ENCODE measurements around the gene C11orf91. TPM values are rescaled to one million over a fixed set of nuclear protein-coding genes. Genes with fewer than 3 reads are reported as not detected.
"Not testable (repeated sequence)": the region's sequence is repeated elsewhere in the genome, so short reads cannot be mapped to it uniquely, and the experiment has no call there.

C11orf91 gene
- total and polyA plus RNA-seq, 4 donors: not detected

DNA sequence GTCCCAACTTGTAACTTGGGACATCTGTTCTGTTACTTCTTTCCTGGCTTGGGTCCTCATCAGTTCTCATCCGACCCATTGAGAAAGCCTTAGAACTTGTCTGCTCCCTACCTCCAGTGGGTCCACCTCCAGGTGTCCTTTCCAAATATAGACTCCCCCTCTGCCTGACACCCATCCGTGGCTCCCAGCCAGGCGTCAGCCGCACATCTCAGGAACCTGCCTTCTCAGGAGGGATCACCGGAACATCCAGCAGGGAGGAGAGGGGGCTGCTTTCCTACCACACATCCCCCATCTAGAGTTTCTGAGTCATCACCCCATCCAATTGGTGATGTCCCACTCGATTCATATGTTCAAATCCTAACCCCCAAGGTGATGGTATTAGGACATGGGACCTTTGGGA is 36.5 kb downstream of the C11orf91 start:
- no peak overlapping the region for H3K9ac ChIP-seq (ENCODE audit: low read depth in 1 of 2, low read length in 2 of 2)
- H3K4me3 ChIP-seq (ENCODE audit: low read depth in 1 of 3, low read length in 3 of 3): no peak overlapping the region
- DNase-seq (ENCODE audit: low spot score): no peak
- H3K4me1 ChIP-seq (ENCODE audit: control insufficient read depth in 4 of 4, insufficient read depth in 4 of 4, low read length in 3 of 4): no peaks in the 10 kb centered on the region
- 86% methylated on average over 6 of the region's 6 CpGs for WGBS
- H3K27ac ChIP-seq (ENCODE audit: low read depth in 1 of 2, low read length in 2 of 2): no peak overlapping the region
- H3K27me3 ChIP-seq (ENCODE audit: control insufficient read depth in 4 of 4, insufficient read depth in 4 of 4, low read length in 3 of 4): no peaks in the 10 kb centered on the region
- H3K9me3 ChIP-seq (ENCODE audit: control insufficient read depth in 4 of 4, low read length in 3 of 4): no peaks in the 10 kb centered on the region
- no peak for TF ChIP-seq RAD21 (IDR thresholded peaks at IDR 0.05)
- no peaks in the 10 kb centered on the region for H3K36me3 ChIP-seq (ENCODE audit: control insufficient read depth in 4 of 4, insufficient read depth in 3 of 4, low read depth in 1 of 4, low read length in 3 of 4)

GRCh38 chr11:33663121-33663520 is 37.5 kb downstream of the C11orf91 start:
- Histone ChIP-seq H3K27me3 (ENCODE audit: control insufficient read depth in 4 of 4, insufficient read depth in 4 of 4, low read length in 3 of 4) (no peaks in the 10 kb centered on the region), H3K4me3 (ENCODE audit: low read depth in 1 of 3, low read length in 3 of 3) (no peak overlapping the region), H3K27ac (ENCODE audit: low read depth in 1 of 2, low read length in 2 of 2) (no peak overlapping the region), H3K9me3 (ENCODE audit: control insufficient read depth in 4 of 4, low read length in 3 of 4) (no peaks in the 10 kb centered on the region), H3K36me3 (ENCODE audit: control insufficient read depth in 4 of 4, insufficient read depth in 3 of 4, low read depth in 1 of 4, low read length in 3 of 4) (no peaks in the 10 kb centered on the region), H3K4me1 (ENCODE audit: control insufficient read depth in 4 of 4, insufficient read depth in 4 of 4, low read length in 3 of 4) (no peaks in the 10 kb centered on the region), H3K9ac (ENCODE audit: low read depth in 1 of 2, low read length in 2 of 2) (no peak overlapping the region)
- DNase-seq (ENCODE audit: low spot score): no peak
- no peak for TF ChIP-seq SP1 (IDR thresholded peaks at IDR 0.05)
- TF ChIP-seq, protein P1, sequence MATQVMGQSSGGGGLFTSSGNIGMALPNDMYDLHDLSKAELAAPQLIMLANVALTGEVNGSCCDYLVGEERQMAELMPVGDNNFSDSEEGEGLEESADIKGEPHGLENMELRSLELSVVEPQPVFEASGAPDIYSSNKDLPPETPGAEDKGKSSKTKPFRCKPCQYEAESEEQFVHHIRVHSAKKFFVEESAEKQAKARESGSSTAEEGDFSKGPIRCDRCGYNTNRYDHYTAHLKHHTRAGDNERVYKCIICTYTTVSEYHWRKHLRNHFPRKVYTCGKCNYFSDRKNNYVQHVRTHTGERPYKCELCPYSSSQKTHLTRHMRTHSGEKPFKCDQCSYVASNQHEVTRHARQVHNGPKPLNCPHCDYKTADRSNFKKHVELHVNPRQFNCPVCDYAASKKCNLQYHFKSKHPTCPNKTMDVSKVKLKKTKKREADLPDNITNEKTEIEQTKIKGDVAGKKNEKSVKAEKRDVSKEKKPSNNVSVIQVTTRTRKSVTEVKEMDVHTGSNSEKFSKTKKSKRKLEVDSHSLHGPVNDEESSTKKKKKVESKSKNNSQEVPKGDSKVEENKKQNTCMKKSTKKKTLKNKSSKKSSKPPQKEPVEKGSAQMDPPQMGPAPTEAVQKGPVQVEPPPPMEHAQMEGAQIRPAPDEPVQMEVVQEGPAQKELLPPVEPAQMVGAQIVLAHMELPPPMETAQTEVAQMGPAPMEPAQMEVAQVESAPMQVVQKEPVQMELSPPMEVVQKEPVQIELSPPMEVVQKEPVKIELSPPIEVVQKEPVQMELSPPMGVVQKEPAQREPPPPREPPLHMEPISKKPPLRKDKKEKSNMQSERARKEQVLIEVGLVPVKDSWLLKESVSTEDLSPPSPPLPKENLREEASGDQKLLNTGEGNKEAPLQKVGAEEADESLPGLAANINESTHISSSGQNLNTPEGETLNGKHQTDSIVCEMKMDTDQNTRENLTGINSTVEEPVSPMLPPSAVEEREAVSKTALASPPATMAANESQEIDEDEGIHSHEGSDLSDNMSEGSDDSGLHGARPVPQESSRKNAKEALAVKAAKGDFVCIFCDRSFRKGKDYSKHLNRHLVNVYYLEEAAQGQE (IDR thresholded peaks at IDR 0.05): no peak
- TF ChIP-seq RXRA (IDR thresholded peaks at IDR 0.05): no peak
- TF ChIP-seq JUND (IDR thresholded peaks at IDR 0.05): no peak
- no peak for TF ChIP-seq RAD21 (IDR thresholded peaks at IDR 0.05)
- TF ChIP-seq HNF4G (IDR thresholded peaks at IDR 0.05): no peak
- no peak for TF ChIP-seq ZBTB33 (IDR thresholded peaks at IDR 0.05)
- no peak for TF ChIP-seq FOXA2 (IDR thresholded peaks at IDR 0.05)
- TF ChIP-seq HNF4A (conservative IDR thresholded peaks at IDR 0.05): no peak
- no peak for TF ChIP-seq TAF1 (conservative IDR thresholded peaks at IDR 0.05)
- TF ChIP-seq EGR1 (IDR thresholded peaks at IDR 0.05; ENCODE audit: low read depth in 2 of 2): no peak
- TF ChIP-seq NR2F2 (IDR thresholded peaks at IDR 0.05): no peak
- TF ChIP-seq, protein P2, sequence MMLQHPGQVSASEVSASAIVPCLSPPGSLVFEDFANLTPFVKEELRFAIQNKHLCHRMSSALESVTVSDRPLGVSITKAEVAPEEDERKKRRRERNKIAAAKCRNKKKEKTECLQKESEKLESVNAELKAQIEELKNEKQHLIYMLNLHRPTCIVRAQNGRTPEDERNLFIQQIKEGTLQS (IDR thresholded peaks at IDR 0.05): no peak
- no peak for TF ChIP-seq FOXA1 (IDR thresholded peaks at IDR 0.05)
- TF ChIP-seq, protein P3, sequence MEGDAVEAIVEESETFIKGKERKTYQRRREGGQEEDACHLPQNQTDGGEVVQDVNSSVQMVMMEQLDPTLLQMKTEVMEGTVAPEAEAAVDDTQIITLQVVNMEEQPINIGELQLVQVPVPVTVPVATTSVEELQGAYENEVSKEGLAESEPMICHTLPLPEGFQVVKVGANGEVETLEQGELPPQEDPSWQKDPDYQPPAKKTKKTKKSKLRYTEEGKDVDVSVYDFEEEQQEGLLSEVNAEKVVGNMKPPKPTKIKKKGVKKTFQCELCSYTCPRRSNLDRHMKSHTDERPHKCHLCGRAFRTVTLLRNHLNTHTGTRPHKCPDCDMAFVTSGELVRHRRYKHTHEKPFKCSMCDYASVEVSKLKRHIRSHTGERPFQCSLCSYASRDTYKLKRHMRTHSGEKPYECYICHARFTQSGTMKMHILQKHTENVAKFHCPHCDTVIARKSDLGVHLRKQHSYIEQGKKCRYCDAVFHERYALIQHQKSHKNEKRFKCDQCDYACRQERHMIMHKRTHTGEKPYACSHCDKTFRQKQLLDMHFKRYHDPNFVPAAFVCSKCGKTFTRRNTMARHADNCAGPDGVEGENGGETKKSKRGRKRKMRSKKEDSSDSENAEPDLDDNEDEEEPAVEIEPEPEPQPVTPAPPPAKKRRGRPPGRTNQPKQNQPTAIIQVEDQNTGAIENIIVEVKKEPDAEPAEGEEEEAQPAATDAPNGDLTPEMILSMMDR (IDR thresholded peaks at IDR 0.05; ENCODE audit: low read depth, low read length, missing input control): no peak
- no peak for TF ChIP-seq MAX (IDR thresholded peaks at IDR 0.05)
- TF ChIP-seq YY1 (IDR thresholded peaks at IDR 0.05): no peak
- TF ChIP-seq GABPA (IDR thresholded peaks at IDR 0.05 in 1 of 2, conservative IDR thresholded peaks at IDR 0.05 in 1 of 2): no peak

- H3K9me3 ChIP-seq (ENCODE audit: control insufficient read depth in 4 of 4, low read length in 3 of 4); DNase-seq (ENCODE audit: low spot score); H3K36me3 ChIP-seq (ENCODE audit: control insufficient read depth in 4 of 4, insufficient read depth in 3 of 4, low read depth in 1 of 4, low read length in 3 of 4): not testable (repeated sequence)
Observed at GRCh38 chr11:33661526-33661925, 39.1 kb downstream of the C11orf91 start.

More at GRCh38 chr11:33661526-33661925, 39.1 kb downstream of the C11orf91 start:
- H3K4me1 ChIP-seq (ENCODE audit: control insufficient read depth in 4 of 4, insufficient read depth in 4 of 4, low read length in 3 of 4); H3K9ac ChIP-seq (ENCODE audit: low read depth in 1 of 2, low read length in 2 of 2); H3K27me3 ChIP-seq (ENCODE audit: control insufficient read depth in 4 of 4, insufficient read depth in 4 of 4, low read length in 3 of 4); H3K27ac ChIP-seq (ENCODE audit: low read depth in 1 of 2, low read length in 2 of 2); H3K4me3 ChIP-seq (ENCODE audit: low read depth in 1 of 3, low read length in 3 of 3): not testable (repeated sequence)
- 95% methylated on average over 7 of the region's 7 CpGs for WGBS

Measured in liver (tissue), 9 donors.